Smooth muscle cell (in vitro differentiated cells): ENCODE data around the gene RAB40AL. TPM values are rescaled to one million over a fixed set of nuclear protein-coding genes. Genes with fewer than 3 reads are reported as not detected.

Source experiments
- DNase-seq: peaks from one replicate; lab custom pipeline; 2025; ENCODE audit not compliant: unreplicated experiment; lab: John Stamatoyannopoulos, UW
- H2AFZ ChIP-seq: fragments of 200-600 bp; sonication (generic); 2 replicates; pipeline ENCODE4 v1.6.0; 2016; ENCODE audit warnings: antibody characterized with exemption, low read depth, mild to moderate bottlenecking
- H3F3A ChIP-seq: fragments of 200-600 bp; sonication (generic); 2 replicates; pipeline ENCODE4 v1.6.0; 2017; ENCODE audit warnings: antibody characterized with exemption, low read depth
- H3K27ac ChIP-seq: fragments of 200-600 bp; sonication (generic); 2 replicates; pipeline ENCODE4 v1.5.1; 2016; ENCODE audit warnings: low read depth, mild to moderate bottlenecking
- H3K27me3 ChIP-seq: fragments of 200-600 bp; sonication (generic); 2 replicates; pipeline ENCODE4 v1.6.1; 2016; ENCODE audit warnings: low read depth, mild to moderate bottlenecking
- H3K36me3 ChIP-seq: fragments of 200-600 bp; sonication (generic); 2 replicates; pipeline ENCODE4 v1.5.1; 2016; ENCODE audit warnings: low read depth
- H3K4me1 ChIP-seq: fragments of 200-600 bp; sonication (generic); 2 replicates; pipeline ENCODE4 v1.5.1; 2016; ENCODE audit warnings: low read depth
- H3K4me2 ChIP-seq: fragments of 200-600 bp; sonication (generic); 2 replicates; pipeline ENCODE4 v1.6.0; 2016; ENCODE audit warnings: mild to moderate bottlenecking
- H3K4me3 ChIP-seq: fragments of 200-600 bp; sonication (generic); 2 replicates; pipeline ENCODE4 v1.5.1; 2016; ENCODE audit warnings: mild to moderate bottlenecking
- H3K79me2 ChIP-seq: fragments of 200-600 bp; sonication (generic); 2 replicates; pipeline ENCODE4 v1.6.0; 2016; ENCODE audit warnings: low read depth, mild to moderate bottlenecking
- H3K9ac ChIP-seq: fragments of 200-600 bp; sonication (generic); 2 replicates; pipeline ENCODE4 v1.6.0; 2016; ENCODE audit warnings: low read depth
- H3K9me3 ChIP-seq: fragments of 200-600 bp; sonication (generic); replicated peaks from 2 replicates; pipeline ENCODE4 v1.5.1; 2016; ENCODE audit warnings: low read depth
- H4K20me1 ChIP-seq: fragments of 200-600 bp; sonication (generic); 2 replicates; pipeline ENCODE4 v1.6.0; 2016; ENCODE audit warnings: low read depth
- WGBS: methylation state at CpG from one replicate; pipeline ENCODE4 v1.1.7; 2016; ENCODE audit warnings: low lambda C conversion rate; 5-methylcytosine and 5-hydroxymethylcytosine counted together
- polyA plus RNA-seq: library from polyadenylated mRNA; unstranded; fragments of >200 nt; fragmentation: Nextera tagmentation; extraction: Ambion mirVana; gene quantifications from 2 replicates; pipeline ENCODE4 v1.2.1, GENCODE V29; 2016
- total RNA-seq: library from RNA; depleted of rRNA; stranded (reverse); fragments of >200 nt; gene quantifications from 2 replicates; pipeline ENCODE4 v1.2.3, GENCODE V29; 2014
- TF ChIP-seq, protein P1 (sequence below): fragments of 200-600 bp; sonication (generic); IDR thresholded peaks from 2 replicates; pipeline ENCODE4 v1.5.1; 2017; ENCODE audit warnings: borderline replicate concordance, mild to moderate bottlenecking, antibody characterized with exemption; ENCODE audit not compliant: insufficient read depth, poor library complexity, severe bottlenecking

RAB40AL gene
- total and polyA plus RNA-seq, 2 experiments from 2014 or later: not detected

DNA sequence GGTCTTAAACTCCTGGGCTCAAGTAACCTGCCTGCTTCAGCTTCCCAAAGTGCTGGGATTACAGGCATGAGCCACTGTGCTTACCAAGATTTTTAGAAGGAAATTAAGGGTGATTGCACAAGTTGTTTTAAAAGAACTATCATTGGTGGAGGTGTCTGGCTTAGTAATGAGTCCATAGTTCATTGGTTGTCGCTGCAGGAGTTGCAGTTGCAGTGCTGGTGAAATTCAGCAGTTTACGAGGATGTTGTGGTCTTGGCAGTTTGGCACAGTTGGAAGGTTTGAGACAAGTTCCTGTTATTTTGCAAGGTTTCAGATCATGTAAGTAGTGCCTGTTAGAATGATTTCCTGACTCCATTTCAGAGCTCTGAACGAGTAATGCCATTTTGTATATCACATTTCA lies 48.1 kb downstream of the RAB40AL start:
- Histone ChIP-seq H2AFZ (no peak overlapping the region), H3F3A (no peaks in the 10 kb centered on the region), H3K9ac (no peak overlapping the region), H3K4me2 (no peak overlapping the region), H4K20me1 (no peaks in the 10 kb centered on the region), H3K27ac (no peak overlapping the region), H3K79me2 (no peaks in the 10 kb centered on the region), H3K4me3 (no peak overlapping the region), H3K27me3 (no peaks in the 10 kb centered on the region), H3K36me3 (no peaks in the 10 kb centered on the region), H3K9me3 (no peaks in the 10 kb centered on the region), H3K4me1 (no peaks in the 10 kb centered on the region)
- TF ChIP-seq, protein P1, sequence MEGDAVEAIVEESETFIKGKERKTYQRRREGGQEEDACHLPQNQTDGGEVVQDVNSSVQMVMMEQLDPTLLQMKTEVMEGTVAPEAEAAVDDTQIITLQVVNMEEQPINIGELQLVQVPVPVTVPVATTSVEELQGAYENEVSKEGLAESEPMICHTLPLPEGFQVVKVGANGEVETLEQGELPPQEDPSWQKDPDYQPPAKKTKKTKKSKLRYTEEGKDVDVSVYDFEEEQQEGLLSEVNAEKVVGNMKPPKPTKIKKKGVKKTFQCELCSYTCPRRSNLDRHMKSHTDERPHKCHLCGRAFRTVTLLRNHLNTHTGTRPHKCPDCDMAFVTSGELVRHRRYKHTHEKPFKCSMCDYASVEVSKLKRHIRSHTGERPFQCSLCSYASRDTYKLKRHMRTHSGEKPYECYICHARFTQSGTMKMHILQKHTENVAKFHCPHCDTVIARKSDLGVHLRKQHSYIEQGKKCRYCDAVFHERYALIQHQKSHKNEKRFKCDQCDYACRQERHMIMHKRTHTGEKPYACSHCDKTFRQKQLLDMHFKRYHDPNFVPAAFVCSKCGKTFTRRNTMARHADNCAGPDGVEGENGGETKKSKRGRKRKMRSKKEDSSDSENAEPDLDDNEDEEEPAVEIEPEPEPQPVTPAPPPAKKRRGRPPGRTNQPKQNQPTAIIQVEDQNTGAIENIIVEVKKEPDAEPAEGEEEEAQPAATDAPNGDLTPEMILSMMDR: no peak
- no peak for DNase-seq
- 67% methylated on average over 3 of the region's 3 CpGs for WGBS

Other genes starting within 250 kb of the RAB40AL start
- gene GPRASP2, start 224.8 kb upstream of the RAB40AL start, total RNA-seq: 16.5 and 17.7 TPM in 2 replicates
- 3.2 and 6.6 TPM in 2 replicates for gene GPRASP2, start 224.8 kb upstream of the RAB40AL start, polyA plus RNA-seq
- 3.2 and 3.9 TPM in 2 replicates for gene GPRASP3, start 216.5 kb upstream of the RAB40AL start, total RNA-seq
- 2.0 TPM in 2 replicates for gene GPRASP3, start 216.5 kb upstream of the RAB40AL start, polyA plus RNA-seq
- 3.2 and 11.1 TPM in 2 replicates for gene BEX1, start 126.9 kb downstream of the RAB40AL start, total RNA-seq
- 4.1 and 5.1 TPM in 2 replicates for gene BEX1, start 126.9 kb downstream of the RAB40AL start, polyA plus RNA-seq
- not detected in 2 replicates for gene NXF3, start 155.9 kb downstream of the RAB40AL start, total RNA-seq
- gene NXF3, start 155.9 kb downstream of the RAB40AL start, polyA plus RNA-seq: not detected in 2 replicates